ENCODE data around the gene TEX2.
"Not testable (repeated sequence)": the region's sequence is repeated elsewhere in the genome, so short reads cannot be mapped to it uniquely, and the experiment has no call there.

Gene TEX2

GRCh38 chr17:64180089-64181073 is 82.7 kb downstream of the TEX2 start:
- no peak for DNase-seq (ENCODE audit: low spot score)

GRCh38 chr17:64179024-64179423 is 84.0 kb downstream of the TEX2 start:
- DNase-seq (ENCODE audit: low spot score): not testable (repeated sequence)

GRCh38 chr17:64178011-64178825 is 84.8 kb downstream of the TEX2 start:
- DNase-seq (ENCODE audit: low spot score): no peak

DNA sequence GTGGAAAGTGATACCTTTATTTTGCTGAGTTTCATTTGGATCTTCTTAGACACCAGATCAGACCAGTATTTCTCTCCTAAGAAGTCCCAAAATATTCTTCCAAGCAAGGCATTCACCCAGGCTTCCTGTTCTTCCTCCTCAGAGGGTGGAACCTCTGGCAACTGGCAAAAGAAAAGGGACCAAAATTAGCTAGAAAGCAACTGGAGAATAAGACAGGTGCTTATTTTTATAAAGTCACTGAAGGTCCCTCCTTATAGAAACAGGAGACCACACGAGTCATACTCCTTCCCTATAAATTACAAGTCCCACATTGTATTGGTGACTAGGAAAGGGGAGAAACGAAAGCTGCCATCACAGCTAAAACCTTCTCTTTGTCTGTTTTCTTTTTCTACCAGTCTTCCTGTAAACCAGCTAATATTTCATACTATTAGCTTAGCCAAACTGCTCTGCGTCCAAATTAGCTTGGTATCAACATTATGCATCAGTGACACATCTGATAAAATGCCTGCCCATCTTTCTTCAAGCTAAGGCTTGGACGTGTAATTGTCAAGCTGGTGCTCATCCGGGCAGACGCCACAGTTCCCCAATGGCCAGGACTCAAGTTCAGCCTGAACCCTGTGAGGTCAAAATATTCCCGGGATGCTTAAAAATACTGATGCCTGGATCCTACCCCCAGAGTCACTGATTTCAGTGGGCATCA is 85.6 kb downstream of the TEX2 start:
- no peak for DNase-seq (ENCODE audit: low spot score)

GRCh38 chr17:64176556-64176955 is 86.5 kb downstream of the TEX2 start:
- no peak for DNase-seq (ENCODE audit: low spot score)

DNA sequence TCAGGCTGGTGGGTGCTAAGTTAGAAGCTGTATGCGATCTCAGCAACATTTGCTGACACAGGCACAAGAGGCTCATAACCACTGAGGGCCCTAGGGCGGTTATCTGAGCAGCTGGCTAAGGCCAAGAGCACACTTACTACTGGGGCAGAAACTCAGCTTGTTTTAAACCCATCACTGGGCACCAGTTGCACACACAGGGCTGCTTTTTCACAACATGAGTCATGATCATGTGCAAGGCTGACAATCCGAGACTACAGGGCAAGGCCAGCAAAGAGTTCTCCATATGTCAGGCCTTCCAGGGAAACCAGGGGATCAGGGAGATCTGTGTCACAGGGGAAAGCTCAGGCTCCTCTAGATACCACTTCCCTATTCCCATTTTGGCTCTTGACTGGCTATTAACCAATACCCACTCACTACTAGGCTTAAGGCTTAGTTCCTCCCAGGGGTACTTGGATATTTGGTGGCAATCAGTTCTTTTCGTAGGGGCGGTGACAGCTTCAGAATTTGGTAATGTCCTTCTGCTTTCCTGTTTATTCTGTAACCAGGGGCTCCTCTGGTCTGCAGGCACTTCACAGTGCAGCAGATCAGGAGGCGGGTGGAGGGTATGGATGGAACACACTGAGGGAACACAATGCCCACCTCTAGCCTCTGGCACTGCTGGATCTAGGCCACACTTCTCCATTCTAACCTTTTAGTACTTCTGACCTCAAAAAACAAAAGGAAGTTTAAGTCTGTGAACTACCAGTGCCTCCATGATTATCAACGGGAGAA is 88.2 kb downstream of the TEX2 start:
- no peak for DNase-seq (ENCODE audit: low spot score)

- DNase-seq (ENCODE audit: low spot score): no peak
Observed at GRCh38 chr17:64173646-64174045, 89.4 kb downstream of the TEX2 start.

DNA sequence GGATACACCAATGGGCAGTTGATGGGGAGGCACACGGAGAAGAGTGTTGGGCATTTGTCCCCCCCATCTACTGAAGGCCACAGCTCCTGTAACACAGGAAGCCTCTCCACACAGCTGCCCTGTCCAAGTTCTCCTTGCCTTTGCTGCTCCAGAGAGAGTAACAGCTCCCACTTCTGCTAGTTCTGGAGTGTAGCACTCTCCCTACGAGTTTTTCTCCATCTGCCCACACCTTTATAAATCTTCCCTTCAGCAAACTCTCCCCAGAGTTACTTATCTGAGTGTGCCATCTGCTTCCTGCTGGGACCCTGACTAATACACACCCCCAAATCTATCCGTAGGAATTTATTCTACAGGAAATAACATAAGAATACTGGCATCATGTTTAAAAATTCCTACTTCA is 90.5 kb downstream of the TEX2 start:
- no peak for DNase-seq (ENCODE audit: low spot score)

GRCh38 chr17:64171041-64171440 is 92.0 kb downstream of the TEX2 start:
- no peak for DNase-seq (ENCODE audit: low spot score)

DNA sequence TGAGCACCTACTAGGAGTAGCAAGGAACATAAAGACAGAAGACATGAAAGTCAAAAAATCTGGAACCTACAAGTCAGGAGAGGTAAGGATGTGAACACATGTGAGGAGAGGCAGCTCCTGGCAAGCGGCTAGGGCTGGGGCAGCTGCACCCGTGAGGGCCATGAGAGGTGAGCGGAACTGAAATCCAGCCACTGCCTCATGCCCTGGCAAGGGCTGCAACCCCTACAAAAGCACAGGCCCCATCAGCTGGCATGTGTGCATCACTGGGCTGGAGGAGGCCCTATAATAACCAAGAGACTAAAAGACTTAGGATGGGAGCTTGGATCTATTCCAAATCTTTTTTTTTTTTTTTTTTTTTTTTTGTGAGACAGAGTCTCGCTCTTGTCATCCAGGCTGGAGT is 92.8 kb downstream of the TEX2 start:
- no peak for DNase-seq (ENCODE audit: low spot score)

- DNase-seq (ENCODE audit: low spot score): not testable (repeated sequence)
Observed at GRCh38 chr17:64167666-64168065, 95.4 kb downstream of the TEX2 start.

DNA sequence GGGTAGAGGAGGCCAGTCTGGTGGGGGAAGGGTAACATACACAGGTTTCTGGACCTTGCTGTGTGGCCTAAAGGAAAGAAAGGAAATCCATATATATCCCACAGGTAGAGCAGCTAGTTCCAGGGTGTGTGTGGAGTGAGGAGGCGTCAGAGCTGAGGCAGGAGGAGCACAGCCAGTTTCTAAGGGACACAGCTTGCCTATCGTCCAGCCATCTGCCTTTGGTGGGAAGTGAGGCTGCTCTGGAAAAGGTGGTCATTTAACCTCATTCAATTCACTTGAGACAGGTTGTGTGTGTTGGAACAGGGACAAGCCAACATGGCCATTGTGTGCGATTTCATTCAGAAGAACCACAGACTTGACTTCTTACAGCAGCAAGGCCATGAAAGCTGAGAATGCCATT is 96.2 kb downstream of the TEX2 start:
- DNase-seq (ENCODE audit: low spot score): no peak

DNA sequence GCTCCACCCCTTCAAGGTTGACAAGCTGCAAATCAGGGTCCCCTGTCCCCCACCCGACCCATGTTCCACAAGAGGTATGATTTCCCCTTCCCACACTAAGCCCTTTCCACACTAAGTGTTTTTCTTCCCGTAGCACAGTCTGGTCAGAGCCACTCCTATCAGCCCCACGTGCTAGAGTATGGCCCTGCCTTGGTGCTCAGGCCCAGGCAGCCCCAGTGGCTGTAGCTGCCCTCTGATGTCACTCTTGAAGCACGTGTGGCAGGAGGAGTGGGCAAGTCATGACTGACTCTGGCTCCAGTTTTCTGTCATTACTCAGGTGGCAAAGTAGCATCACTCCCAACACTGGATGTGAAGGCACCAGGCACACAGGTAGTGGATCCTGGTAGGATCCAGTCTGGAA is 97.7 kb downstream of the TEX2 start:
- no peak for DNase-seq (ENCODE audit: low spot score)

DNA sequence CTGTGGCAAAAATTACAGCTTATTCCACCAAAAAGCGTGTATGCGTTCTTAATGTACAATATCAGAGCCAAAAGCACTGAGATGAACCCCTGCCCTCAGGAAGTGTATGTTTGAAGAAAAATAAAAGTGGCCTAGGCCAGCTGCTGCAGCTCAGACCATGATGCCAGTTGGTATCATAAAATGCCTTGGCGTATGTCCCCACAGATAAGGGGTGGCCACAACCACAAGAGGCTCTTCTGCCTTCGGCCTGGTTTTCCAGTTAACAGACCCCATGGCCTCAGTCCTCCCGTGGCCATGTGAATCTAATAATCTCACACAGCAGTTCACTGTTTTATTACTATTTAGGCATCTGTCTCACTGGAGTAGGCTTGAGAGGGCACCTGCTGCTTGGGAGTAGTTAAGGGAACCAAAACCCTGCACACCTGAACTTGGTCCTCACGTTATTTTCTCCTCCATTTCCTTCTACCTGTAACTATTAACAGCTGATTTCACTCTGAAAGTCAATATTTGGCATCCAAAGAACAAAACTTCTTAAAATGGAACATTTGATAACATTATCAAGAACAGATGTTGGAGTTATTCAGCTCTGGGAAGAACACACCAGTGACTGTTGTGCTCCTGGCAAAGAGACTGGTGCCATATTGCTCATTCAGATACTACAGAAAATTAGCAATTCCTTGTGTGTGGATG is 98.3 kb downstream of the TEX2 start:
- no peak for DNase-seq (ENCODE audit: low spot score)

- no peak for DNase-seq (ENCODE audit: low spot score)
Observed at GRCh38 chr17:64163468-64163867, 99.6 kb downstream of the TEX2 start.

DNA sequence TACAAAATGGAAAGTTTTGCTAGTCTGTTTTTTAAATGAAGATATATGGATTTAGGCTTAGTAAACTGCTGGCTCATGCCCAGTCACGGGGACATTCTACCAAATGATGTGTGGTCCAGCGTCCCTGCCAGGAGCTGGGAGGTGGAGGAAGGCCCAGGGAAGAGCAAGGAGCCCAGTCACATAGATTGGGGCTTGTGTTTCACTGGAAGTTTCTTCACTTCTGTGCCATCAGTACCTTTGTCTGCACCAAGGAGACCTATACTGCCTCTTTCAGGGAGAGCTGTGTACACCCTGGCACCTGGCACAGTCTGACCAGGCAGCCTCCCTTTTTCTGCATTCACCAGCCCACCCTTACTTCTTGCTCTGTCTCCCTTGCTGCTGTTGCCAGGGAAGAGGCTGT is 100.5 kb downstream of the TEX2 start:
- DNase-seq (ENCODE audit: low spot score): no peak

GRCh38 chr17:64161380-64162176 is 101.5 kb downstream of the TEX2 start:
- no peak for DNase-seq (ENCODE audit: low spot score)

GRCh38 chr17:64160378-64160777 is 102.7 kb downstream of the TEX2 start:
- DNase-seq (ENCODE audit: low spot score): no peak

DNA sequence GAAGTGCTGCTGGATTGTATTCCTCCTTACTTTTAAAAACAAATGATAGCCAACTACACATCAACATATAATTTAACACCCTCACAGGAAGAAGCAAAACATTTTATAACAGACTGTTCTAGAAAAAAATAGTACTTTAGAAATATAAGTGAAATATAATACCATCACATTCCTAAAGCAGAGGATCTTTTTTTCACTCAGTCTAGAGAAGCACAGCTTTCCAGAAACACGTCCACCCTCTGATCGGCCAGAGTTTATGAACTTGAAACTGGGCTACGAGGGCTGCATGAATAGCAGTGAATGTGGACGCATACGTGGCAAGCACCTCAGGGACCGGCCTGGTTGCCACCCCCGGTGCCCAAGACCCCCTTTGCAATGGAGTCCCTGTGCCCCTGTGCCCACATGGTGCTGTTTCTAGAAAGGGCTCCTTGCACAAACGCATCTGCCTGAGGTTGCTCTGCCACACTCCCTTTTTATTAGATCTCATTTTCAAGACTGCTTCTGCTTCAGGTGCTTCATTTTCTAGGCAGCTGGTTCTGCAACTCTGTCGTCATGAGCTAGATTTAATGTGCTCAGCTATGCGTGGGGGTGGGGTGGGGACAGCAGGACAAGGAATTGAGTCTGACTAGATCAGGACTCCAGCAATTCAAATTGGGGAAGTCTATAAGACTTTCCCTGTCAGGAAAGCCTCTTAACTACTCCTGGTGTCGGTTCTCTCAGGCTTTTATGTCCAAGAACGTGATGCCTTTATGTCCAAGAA is 104.0 kb downstream of the TEX2 start:
- DNase-seq (ENCODE audit: low spot score): no peak
